Neuron (in vitro differentiated cells): ENCODE results near the gene ALDH18A1.

Experiments used
- H2AFZ ChIP-seq: one replicate; pipeline ENCODE4 v1.6.1; 2013; ENCODE audit warnings: low read depth, mild to moderate bottlenecking, inconsistent platforms, low read length, moderate library complexity
- H3K27me3 ChIP-seq: one replicate; pipeline ENCODE4 v1.6.1; 2013; ENCODE audit warnings: low read length; ENCODE audit not compliant: insufficient read depth
- H3K36me3 ChIP-seq: one replicate; pipeline ENCODE4 v1.6.1; 2013; ENCODE audit warnings: low read length; ENCODE audit not compliant: insufficient read depth
- H3K4me1 ChIP-seq: one replicate; pipeline ENCODE4 v1.6.1; 2013; ENCODE audit warnings: low read length; ENCODE audit not compliant: insufficient read depth
- H3K4me3 ChIP-seq: 2 replicates; pipeline ENCODE4 v1.5.1; 2013; ENCODE audit warnings: mild to moderate bottlenecking, low read length, moderate library complexity
- H3K9me3 ChIP-seq: one replicate; pipeline ENCODE4 v1.6.1; 2013; ENCODE audit warnings: low read length

ALDH18A1 gene

GRCh38 chr10:95567903-95568630, 88.4 kb downstream of the ALDH18A1 start:
- Histone ChIP-seq H3K36me3 (no peaks in the 10 kb centered on the region), H3K27me3 (peaks cover 11% of the 10 kb centered on the region), H3K9me3 (no peaks in the 10 kb centered on the region), H3K4me1 (peaks cover 7% of the 10 kb centered on the region), H2AFZ (no peak overlapping the region), H3K4me3 (no peak overlapping the region)

- no peaks in the 10 kb centered on the region for H3K4me1 ChIP-seq
- H3K4me3 ChIP-seq = no peak overlapping the region
- no peaks in the 10 kb centered on the region for H3K9me3 ChIP-seq
- peaks cover 11% of the 10 kb centered on the region for H3K27me3 ChIP-seq
- H2AFZ ChIP-seq = no peak overlapping the region
- H3K36me3 ChIP-seq = no peaks in the 10 kb centered on the region
These were observed 90.4 kb downstream of the ALDH18A1 start for GRCh38 chr10:95566136-95566535.

GRCh38 chr10:95565336-95565735, 91.2 kb downstream of the ALDH18A1 start:
- Histone ChIP-seq H3K4me1 (peaks cover under 1% of the 10 kb centered on the region), H2AFZ (no peak overlapping the region), H3K36me3 (no peaks in the 10 kb centered on the region), H3K27me3 (peaks cover 11% of the 10 kb centered on the region), H3K4me3 (no peak overlapping the region), H3K9me3 (no peaks in the 10 kb centered on the region)

- H3K27me3 ChIP-seq = peaks cover 11% of the 10 kb centered on the region
These were observed 92.2 kb downstream of the ALDH18A1 start for GRCh38 chr10:95564291-95564690.

GRCh38 chr10:95562341-95562965, 94.1 kb downstream of the ALDH18A1 start:
- peaks cover 15% of the 10 kb centered on the region for H3K4me1 ChIP-seq
- peaks cover 11% of the 10 kb centered on the region for H3K27me3 ChIP-seq
- H2AFZ ChIP-seq = peak overlapping the region; percentile 2
- H3K9me3 ChIP-seq = no peaks in the 10 kb centered on the region
- no peaks in the 10 kb centered on the region for H3K36me3 ChIP-seq
- H3K4me3 ChIP-seq = no peak overlapping the region

More at GRCh38 chr10:95564291-95564690, 92.2 kb downstream of the ALDH18A1 start:
- H2AFZ ChIP-seq = no peak overlapping the region
- no peaks in the 10 kb centered on the region for H3K9me3 ChIP-seq
- peaks cover 9% of the 10 kb centered on the region for H3K4me1 ChIP-seq
- H3K36me3 ChIP-seq = no peaks in the 10 kb centered on the region
- H3K4me3 ChIP-seq = no peak overlapping the region

- H3K27me3 ChIP-seq = peaks cover 11% of the 10 kb centered on the region
- no peaks in the 10 kb centered on the region for H3K9me3 ChIP-seq
- H3K4me3 ChIP-seq = peak overlapping the region; percentile 83
- H2AFZ ChIP-seq = peak overlapping the region; percentile 2
- H3K4me1 ChIP-seq = peaks cover 15% of the 10 kb centered on the region
- no peaks in the 10 kb centered on the region for H3K36me3 ChIP-seq
These were observed 94.7 kb downstream of the ALDH18A1 start for GRCh38 chr10:95561864-95562177.

GRCh38 chr10:95561177-95561863, 95.2 kb downstream of the ALDH18A1 start, which contains the start of gene SORBS1:
SORBS1 (minus strand) TSS chr10:95561371; CDS start chr10:95441135, 120,236 bp downstream.
- Histone ChIP-seq H3K36me3 (no peaks in the 10 kb centered on the region), H3K4me3 (peak within 1 kb of the TSS; percentile 83), H3K9me3 (no peaks in the 10 kb centered on the region), H3K4me1 (peaks cover 15% of the 10 kb centered on the region), H2AFZ (peak within 1 kb of the TSS; percentile 58), H3K27me3 (peaks cover 11% of the 10 kb centered on the region)

GRCh38 chr10:95560278-95561176, 96.0 kb downstream of the ALDH18A1 start:
- H2AFZ ChIP-seq = peak overlapping the region; percentile 58
- H3K4me1 ChIP-seq = peaks cover 15% of the 10 kb centered on the region
- no peaks in the 10 kb centered on the region for H3K36me3 ChIP-seq
- H3K4me3 ChIP-seq = peak overlapping the region; percentile 83
- no peaks in the 10 kb centered on the region for H3K9me3 ChIP-seq
- peaks cover 11% of the 10 kb centered on the region for H3K27me3 ChIP-seq

GRCh38 chr10:95559896-95560277, 96.6 kb downstream of the ALDH18A1 start:
- H3K4me3 ChIP-seq = peak overlapping the region; percentile 83
- no peaks in the 10 kb centered on the region for H3K36me3 ChIP-seq

GRCh38 chr10:95559471-95559870, 97.0 kb downstream of the ALDH18A1 start:
- Histone ChIP-seq H3K9me3 (no peaks in the 10 kb centered on the region), H3K36me3 (no peaks in the 10 kb centered on the region), H3K4me1 (peaks cover 15% of the 10 kb centered on the region), H2AFZ (no peak overlapping the region), H3K27me3 (peaks cover 2% of the 10 kb centered on the region), H3K4me3 (peak overlapping the region; percentile 83)

More at GRCh38 chr10:95559896-95560277, 96.6 kb downstream of the ALDH18A1 start:
- Histone ChIP-seq H3K4me1 (peaks cover 15% of the 10 kb centered on the region), H3K27me3 (peaks cover 5% of the 10 kb centered on the region), H2AFZ (no peak overlapping the region), H3K9me3 (no peaks in the 10 kb centered on the region)

GRCh38 chr10:95558593-95559320, 97.8 kb downstream of the ALDH18A1 start:
- no peak overlapping the region for H2AFZ ChIP-seq
- H3K27me3 ChIP-seq = no peaks in the 10 kb centered on the region
- no peaks in the 10 kb centered on the region for H3K36me3 ChIP-seq
- H3K4me1 ChIP-seq = peaks cover 15% of the 10 kb centered on the region
- H3K4me3 ChIP-seq = no peak overlapping the region
- H3K9me3 ChIP-seq = no peaks in the 10 kb centered on the region
